SK-N-SH treated with all-trans-retinoic acid at 6 μM for 48 hours (cell line): Measurements from ENCODE around the gene WDR90.

Experiments used
- ATAC-seq: fragments of 200-7000 bp; cut with Tn5 transposase; 3 replicates; pipeline ENCODE4 v1.9.1; 2020; ENCODE audit warnings: mild to moderate bottlenecking, moderate library complexity
- ARNTL ChIP-seq: fragments of 450-650 bp; formaldehyde crosslinking; IDR thresholded peaks from 2 replicates; pipeline ENCODE4 v1.5.0; 2020; ENCODE audit warnings: low read depth, mild to moderate bottlenecking, moderate library complexity, borderline replicate concordance
- BACH2 ChIP-seq: fragments of 250-450 bp; sonication (Bioruptor Pico); IDR thresholded peaks from 2 replicates; pipeline ENCODE4 v1.9.0; 2021; ENCODE audit warnings: mild to moderate bottlenecking, borderline replicate concordance
- CSDC2 ChIP-seq: fragments of 250-450 bp; sonication (Bioruptor Pico); IDR thresholded peaks from 2 replicates; pipeline ENCODE4 v1.5.0; 2020; ENCODE audit warnings: mild to moderate bottlenecking, moderate library complexity
- CSRNP3 ChIP-seq: fragments of 250-450 bp; sonication (Bioruptor Pico); IDR thresholded peaks from 2 replicates; pipeline ENCODE4 v1.5.1; 2021; ENCODE audit warnings: mild to moderate bottlenecking, moderate library complexity
- ESRRG ChIP-seq: fragments of 250-450 bp; sonication (Bioruptor Pico); IDR thresholded peaks from 2 replicates; pipeline ENCODE4 v1.6.1; 2021; ENCODE audit warnings: mild to moderate bottlenecking
- GLIS3 ChIP-seq: fragments of 250-450 bp; sonication (Bioruptor Pico); IDR thresholded peaks from 2 replicates; pipeline ENCODE4 v1.5.0; 2020; ENCODE audit warnings: mild to moderate bottlenecking, moderate library complexity
- ISL1 ChIP-seq: fragments of 250-450 bp; sonication (Bioruptor Pico); IDR thresholded peaks from 2 replicates; pipeline ENCODE4 v2.1.2; 2022; ENCODE audit warnings: mild to moderate bottlenecking, moderate library complexity
- OSR1 ChIP-seq: fragments of 250-450 bp; sonication (Bioruptor Pico); IDR thresholded peaks from 2 replicates; pipeline ENCODE4 v1.8.0; 2022; ENCODE audit warnings: moderate library complexity, mild to moderate bottlenecking, inconsistent platforms
- PPARA ChIP-seq: fragments of 250-450 bp; sonication (Bioruptor Pico); IDR thresholded peaks from 2 replicates; pipeline ENCODE4 v1.5.0; 2020; ENCODE audit warnings: mild to moderate bottlenecking, borderline replicate concordance
- RARB ChIP-seq: fragments of 250-450 bp; sonication (Bioruptor Pico); IDR thresholded peaks from 2 replicates; pipeline ENCODE4 v1.8.0; 2021; ENCODE audit warnings: mild to moderate bottlenecking, moderate library complexity
- SNAI2 ChIP-seq: fragments of 250-450 bp; sonication (Bioruptor Pico); IDR thresholded peaks from 2 replicates; pipeline ENCODE4 v1.5.0; 2020; ENCODE audit warnings: mild to moderate bottlenecking, moderate library complexity
- TCF4 ChIP-seq: fragments of 250-450 bp; sonication (Bioruptor Pico); IDR thresholded peaks from 2 replicates; pipeline ENCODE4 v1.8.0; 2021; ENCODE audit warnings: mild to moderate bottlenecking, moderate library complexity, borderline replicate concordance
- TOX ChIP-seq: fragments of 250-450 bp; sonication (Bioruptor Pico); IDR thresholded peaks from 2 replicates; pipeline ENCODE4 v1.8.0; 2021; ENCODE audit warnings: mild to moderate bottlenecking, moderate library complexity, borderline replicate concordance
- ZC3H10 ChIP-seq: fragments of 250-450 bp; sonication (Bioruptor Pico); IDR thresholded peaks from 2 replicates; pipeline ENCODE4 v1.5.1; 2021; ENCODE audit warnings: mild to moderate bottlenecking, moderate library complexity
- ZFP3 ChIP-seq: fragments of 250-450 bp; sonication (Bioruptor Pico); IDR thresholded peaks from 2 replicates; pipeline ENCODE4 v1.5.0; 2020; ENCODE audit warnings: mild to moderate bottlenecking, moderate library complexity
- ZFP30 ChIP-seq: fragments of 450-650 bp; formaldehyde crosslinking; IDR thresholded peaks from 2 replicates; pipeline ENCODE4 v1.5.0; 2022; ENCODE audit warnings: mild to moderate bottlenecking, moderate library complexity
- ZNF565 ChIP-seq: fragments of 450-650 bp; formaldehyde crosslinking; conservative IDR thresholded peaks from 2 replicates; pipeline ENCODE4 v1.5.0; 2020; ENCODE audit warnings: low read depth, mild to moderate bottlenecking, moderate library complexity
- ZNF70 ChIP-seq: fragments of 450-650 bp; formaldehyde crosslinking; IDR thresholded peaks from 2 replicates; pipeline ENCODE4 v1.5.0; 2020; ENCODE audit warnings: mild to moderate bottlenecking, moderate library complexity
- ZNF8 ChIP-seq: fragments of 450-650 bp; formaldehyde crosslinking; IDR thresholded peaks from 2 replicates; pipeline ENCODE4 v1.5.0; 2020; ENCODE audit warnings: mild to moderate bottlenecking, moderate library complexity
- TF ChIP-seq, protein P1 (sequence below): fragments of 250-450 bp; sonication (Bioruptor Pico); IDR thresholded peaks from 2 replicates; pipeline ENCODE4 v1.5.1; 2020; ENCODE audit warnings: low read depth, mild to moderate bottlenecking, moderate library complexity
- TF ChIP-seq, protein P2 (sequence below): fragments of 250-450 bp; sonication (Bioruptor Pico); IDR thresholded peaks from 2 replicates; pipeline ENCODE4 v1.8.0; 2021; ENCODE audit warnings: low read depth, mild to moderate bottlenecking, moderate library complexity, borderline replicate concordance
- TF ChIP-seq, protein P3 (sequence below): fragments of 250-450 bp; sonication (Bioruptor Pico); IDR thresholded peaks from 2 replicates; pipeline ENCODE4 v1.5.0; 2020; ENCODE audit warnings: mild to moderate bottlenecking, moderate library complexity
- TF ChIP-seq, protein P4 (sequence below): fragments of 250-450 bp; sonication (Bioruptor Pico); IDR thresholded peaks from 2 replicates; pipeline ENCODE4 v1.8.0; 2020; ENCODE audit warnings: mild to moderate bottlenecking, moderate library complexity, borderline replicate concordance

Gene WDR90

DNA sequence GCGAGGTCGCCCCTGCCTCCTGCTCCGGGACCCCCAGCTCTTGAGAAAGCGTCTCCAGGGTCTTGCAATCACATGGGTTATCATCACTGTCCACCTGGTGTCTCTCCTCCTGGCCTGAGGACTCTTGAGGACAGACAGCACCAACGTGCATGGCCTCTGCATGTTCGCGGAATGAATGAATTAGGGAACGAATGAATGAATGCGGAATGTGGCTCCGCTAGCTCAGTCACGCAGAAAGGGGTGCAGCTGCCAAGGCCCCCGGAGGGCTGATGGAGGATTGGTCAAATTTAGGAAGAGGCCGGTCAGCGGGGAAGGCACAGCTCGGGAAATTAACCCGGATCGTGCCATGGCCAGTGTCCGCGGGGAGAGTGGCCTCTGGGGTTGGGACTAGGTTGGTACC lies 53.2 kb downstream of the WDR90 start:
- no peak for TF ChIP-seq TCF4
- no peak for TF ChIP-seq SNAI2
- no peak for TF ChIP-seq ZFP3 (CRISPR knock-in tag)
- no peak for TF ChIP-seq CSRNP3 (CRISPR knock-in tag)
- TF ChIP-seq ESRRG (CRISPR knock-in tag): no peak
- TF ChIP-seq ZFP30 (CRISPR knock-in tag): no peak
- TF ChIP-seq, protein P1, sequence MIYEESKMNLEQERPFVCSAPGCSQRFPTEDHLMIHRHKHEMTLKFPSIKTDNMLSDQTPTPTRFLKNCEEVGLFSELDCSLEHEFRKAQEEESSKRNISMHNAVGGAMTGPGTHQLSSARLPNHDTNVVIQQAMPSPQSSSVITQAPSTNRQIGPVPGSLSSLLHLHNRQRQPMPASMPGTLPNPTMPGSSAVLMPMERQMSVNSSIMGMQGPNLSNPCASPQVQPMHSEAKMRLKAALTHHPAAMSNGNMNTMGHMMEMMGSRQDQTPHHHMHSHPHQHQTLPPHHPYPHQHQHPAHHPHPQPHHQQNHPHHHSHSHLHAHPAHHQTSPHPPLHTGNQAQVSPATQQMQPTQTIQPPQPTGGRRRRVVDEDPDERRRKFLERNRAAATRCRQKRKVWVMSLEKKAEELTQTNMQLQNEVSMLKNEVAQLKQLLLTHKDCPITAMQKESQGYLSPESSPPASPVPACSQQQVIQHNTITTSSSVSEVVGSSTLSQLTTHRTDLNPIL (CRISPR knock-in tag): no peak
- TF ChIP-seq, protein P2, sequence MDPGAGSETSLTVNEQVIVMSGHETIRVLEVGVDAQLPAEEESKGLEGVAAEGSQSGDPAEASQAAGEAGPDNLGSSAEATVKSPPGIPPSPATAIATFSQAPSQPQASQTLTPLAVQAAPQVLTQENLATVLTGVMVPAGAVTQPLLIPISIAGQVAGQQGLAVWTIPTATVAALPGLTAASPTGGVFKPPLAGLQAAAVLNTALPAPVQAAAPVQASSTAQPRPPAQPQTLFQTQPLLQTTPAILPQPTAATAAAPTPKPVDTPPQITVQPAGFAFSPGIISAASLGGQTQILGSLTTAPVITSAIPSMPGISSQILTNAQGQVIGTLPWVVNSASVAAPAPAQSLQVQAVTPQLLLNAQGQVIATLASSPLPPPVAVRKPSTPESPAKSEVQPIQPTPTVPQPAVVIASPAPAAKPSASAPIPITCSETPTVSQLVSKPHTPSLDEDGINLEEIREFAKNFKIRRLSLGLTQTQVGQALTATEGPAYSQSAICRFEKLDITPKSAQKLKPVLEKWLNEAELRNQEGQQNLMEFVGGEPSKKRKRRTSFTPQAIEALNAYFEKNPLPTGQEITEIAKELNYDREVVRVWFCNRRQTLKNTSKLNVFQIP: no peak
- TF ChIP-seq GLIS3 (CRISPR knock-in tag): no peak
- ATAC-seq: no peak

- no peak for ATAC-seq
- TF ChIP-seq PPARA (CRISPR knock-in tag) (no peak), ZC3H10 (no peak), RARB (CRISPR knock-in tag) (no peak), ESRRG (CRISPR knock-in tag) (no peak), ZNF70 (no peak), ARNTL (no peak), ISL1 (CRISPR knock-in tag) (no peak), SNAI2 (no peak), ZNF565 (CRISPR knock-in tag) (no peak), ZNF8 (CRISPR knock-in tag) (no peak), TOX (no peak), CSDC2 (CRISPR knock-in tag) (no peak), ZFP30 (CRISPR knock-in tag) (no peak), BACH2 (no peak), ZFP3 (CRISPR knock-in tag) (no peak), OSR1 (CRISPR knock-in tag) (no peak)
- TF ChIP-seq, protein P3, sequence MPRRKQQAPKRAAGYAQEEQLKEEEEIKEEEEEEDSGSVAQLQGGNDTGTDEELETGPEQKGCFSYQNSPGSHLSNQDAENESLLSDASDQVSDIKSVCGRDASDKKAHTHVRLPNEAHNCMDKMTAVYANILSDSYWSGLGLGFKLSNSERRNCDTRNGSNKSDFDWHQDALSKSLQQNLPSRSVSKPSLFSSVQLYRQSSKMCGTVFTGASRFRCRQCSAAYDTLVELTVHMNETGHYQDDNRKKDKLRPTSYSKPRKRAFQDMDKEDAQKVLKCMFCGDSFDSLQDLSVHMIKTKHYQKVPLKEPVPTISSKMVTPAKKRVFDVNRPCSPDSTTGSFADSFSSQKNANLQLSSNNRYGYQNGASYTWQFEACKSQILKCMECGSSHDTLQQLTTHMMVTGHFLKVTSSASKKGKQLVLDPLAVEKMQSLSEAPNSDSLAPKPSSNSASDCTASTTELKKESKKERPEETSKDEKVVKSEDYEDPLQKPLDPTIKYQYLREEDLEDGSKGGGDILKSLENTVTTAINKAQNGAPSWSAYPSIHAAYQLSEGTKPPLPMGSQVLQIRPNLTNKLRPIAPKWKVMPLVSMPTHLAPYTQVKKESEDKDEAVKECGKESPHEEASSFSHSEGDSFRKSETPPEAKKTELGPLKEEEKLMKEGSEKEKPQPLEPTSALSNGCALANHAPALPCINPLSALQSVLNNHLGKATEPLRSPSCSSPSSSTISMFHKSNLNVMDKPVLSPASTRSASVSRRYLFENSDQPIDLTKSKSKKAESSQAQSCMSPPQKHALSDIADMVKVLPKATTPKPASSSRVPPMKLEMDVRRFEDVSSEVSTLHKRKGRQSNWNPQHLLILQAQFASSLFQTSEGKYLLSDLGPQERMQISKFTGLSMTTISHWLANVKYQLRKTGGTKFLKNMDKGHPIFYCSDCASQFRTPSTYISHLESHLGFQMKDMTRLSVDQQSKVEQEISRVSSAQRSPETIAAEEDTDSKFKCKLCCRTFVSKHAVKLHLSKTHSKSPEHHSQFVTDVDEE (CRISPR knock-in tag): no peak
- TF ChIP-seq, protein P2: no peak
- TF ChIP-seq, protein P1 (CRISPR knock-in tag): no peak
- TF ChIP-seq, protein P4, sequence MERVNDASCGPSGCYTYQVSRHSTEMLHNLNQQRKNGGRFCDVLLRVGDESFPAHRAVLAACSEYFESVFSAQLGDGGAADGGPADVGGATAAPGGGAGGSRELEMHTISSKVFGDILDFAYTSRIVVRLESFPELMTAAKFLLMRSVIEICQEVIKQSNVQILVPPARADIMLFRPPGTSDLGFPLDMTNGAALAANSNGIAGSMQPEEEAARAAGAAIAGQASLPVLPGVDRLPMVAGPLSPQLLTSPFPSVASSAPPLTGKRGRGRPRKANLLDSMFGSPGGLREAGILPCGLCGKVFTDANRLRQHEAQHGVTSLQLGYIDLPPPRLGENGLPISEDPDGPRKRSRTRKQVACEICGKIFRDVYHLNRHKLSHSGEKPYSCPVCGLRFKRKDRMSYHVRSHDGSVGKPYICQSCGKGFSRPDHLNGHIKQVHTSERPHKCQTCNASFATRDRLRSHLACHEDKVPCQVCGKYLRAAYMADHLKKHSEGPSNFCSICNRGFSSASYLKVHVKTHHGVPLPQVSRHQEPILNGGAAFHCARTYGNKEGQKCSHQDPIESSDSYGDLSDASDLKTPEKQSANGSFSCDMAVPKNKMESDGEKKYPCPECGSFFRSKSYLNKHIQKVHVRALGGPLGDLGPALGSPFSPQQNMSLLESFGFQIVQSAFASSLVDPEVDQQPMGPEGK (CRISPR knock-in tag): no peak
- TF ChIP-seq, all 23 proteins: peak for 0
Observed at GRCh38 chr16:703406-703805, 54.2 kb downstream of the WDR90 start.
